Measurements from ENCODE around the gene FANCC. TPM values are rescaled to one million over a fixed set of nuclear protein-coding genes. Genes with fewer than 3 reads are reported as not detected.

Gene FANCC
- total RNA-seq, 1 experiment from 2014 or later: 19.4 TPM

DNA sequence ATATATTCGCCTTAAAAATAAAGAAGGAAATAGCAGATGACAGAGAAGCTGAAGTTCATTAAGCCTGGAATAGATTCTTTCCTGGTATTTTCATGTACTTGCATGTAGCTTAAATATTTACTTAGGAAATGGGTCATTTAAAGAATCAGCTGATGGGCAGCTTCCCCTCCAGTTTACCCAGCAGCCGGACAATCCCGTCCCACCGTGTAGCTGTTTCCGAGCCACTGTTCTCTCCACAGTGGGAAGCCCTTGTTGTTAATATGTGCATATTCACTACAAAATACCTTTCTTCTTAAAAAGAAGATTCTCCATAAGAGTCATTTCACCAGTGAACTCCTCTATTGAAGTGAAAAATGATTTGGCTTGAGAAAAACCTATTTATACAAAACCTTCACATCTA, 187.0 kb downstream of the FANCC start:
- intact Hi-C loops (cut with micrococcal nuclease): loop anchor here (2.0 to 10.0 kb wide), 2 partner anchors 348 to 576 kb away; partner anchors contain the start of gene PCAT7
- ChIA-PET POLR2A (no interaction called here), RAD21 (ENCODE audit: low non-redundant PET in 1 of 2, low total read pairs in 2 of 2, uncharacterized antibody in 2 of 2, unreplicated experiment in 2 of 2) (interaction anchor here (0.6 to 1.4 kb wide), 5 partner anchors 36 to 450 kb away, joined by 3 to 9 read pairs (median 5); no protein-coding TSS in a partner anchor), CTCF (interaction anchor here (1.0 to 8.1 kb wide), 10 partner anchors 12 to 1087 kb away, joined by 3 to 158 read pairs (median 6); partner anchors contain the start of gene PCAT7)
- Histone ChIP-seq H4K20me1 (ENCODE audit: insufficient read depth) (no peaks in the 10 kb centered on the region), H3K9me2 (ENCODE audit: insufficient read depth) (no peaks in the 10 kb centered on the region), H3K9me3 (ENCODE audit: control insufficient read depth in 1 of 2, insufficient read depth in 1 of 2, low read depth in 1 of 2, low read length in 2 of 2) (no peaks in the 10 kb centered on the region), H3K36me3 (ENCODE audit: control insufficient read depth in 1 of 2, insufficient read depth in 2 of 2, low read length in 2 of 2) (no peaks in the 10 kb centered on the region), H3K4me1 (ENCODE audit: control insufficient read depth in 1 of 2, insufficient read depth in 2 of 2, low read length in 2 of 2) (no peaks in the 10 kb centered on the region), H3K27ac (ENCODE audit: low read depth, low read length) (no peak overlapping the region), H3K4me2 (ENCODE audit: low read length) (no peak overlapping the region), H3K4me3 (replicated peaks in 1 of 2; ENCODE audit: low read depth in 1 of 2, low read length in 2 of 2) (no peak overlapping the region), H2AFZ (ENCODE audit: low read depth, low read length, poor library complexity, severe bottlenecking) (no peak overlapping the region), H3K27me3 (ENCODE audit: insufficient read depth, low read length) (no peaks in the 10 kb centered on the region), H3K79me2 (ENCODE audit: insufficient read depth, low read length) (no peaks in the 10 kb centered on the region), H3K9ac (ENCODE audit: low read length) (no peak overlapping the region)
- ATAC-seq (no peak), DNase-seq (ENCODE audit: low read depth, low spot score) (no peak)
- TF ChIP-seq, protein P1, sequence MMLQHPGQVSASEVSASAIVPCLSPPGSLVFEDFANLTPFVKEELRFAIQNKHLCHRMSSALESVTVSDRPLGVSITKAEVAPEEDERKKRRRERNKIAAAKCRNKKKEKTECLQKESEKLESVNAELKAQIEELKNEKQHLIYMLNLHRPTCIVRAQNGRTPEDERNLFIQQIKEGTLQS (IDR thresholded peaks at IDR 0.05): no peak
- no peak for TF ChIP-seq RAD21 (IDR thresholded peaks at IDR 0.05; ENCODE audit: low read depth)
- no peak for TF ChIP-seq YY1 (IDR thresholded peaks at IDR 0.05; ENCODE audit: extremely low read depth, insufficient replicate concordance, low read depth, low read length)
- TF ChIP-seq, protein P2, sequence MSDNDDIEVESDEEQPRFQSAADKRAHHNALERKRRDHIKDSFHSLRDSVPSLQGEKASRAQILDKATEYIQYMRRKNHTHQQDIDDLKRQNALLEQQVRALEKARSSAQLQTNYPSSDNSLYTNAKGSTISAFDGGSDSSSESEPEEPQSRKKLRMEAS (IDR thresholded peaks at IDR 0.05): no peak
- TF ChIP-seq ZNF274 (IDR thresholded peaks at IDR 0.05; ENCODE audit: low read depth, low read length): no peak
- no peak for TF ChIP-seq SP1 (IDR thresholded peaks at IDR 0.05; ENCODE audit: low read depth)
- no peak for TF ChIP-seq POLR2AphosphoS5 (IDR thresholded peaks at IDR 0.05; ENCODE audit: low read depth, low read length)
- BruUV-seq (replicated peaks): no TSS peak

DNA sequence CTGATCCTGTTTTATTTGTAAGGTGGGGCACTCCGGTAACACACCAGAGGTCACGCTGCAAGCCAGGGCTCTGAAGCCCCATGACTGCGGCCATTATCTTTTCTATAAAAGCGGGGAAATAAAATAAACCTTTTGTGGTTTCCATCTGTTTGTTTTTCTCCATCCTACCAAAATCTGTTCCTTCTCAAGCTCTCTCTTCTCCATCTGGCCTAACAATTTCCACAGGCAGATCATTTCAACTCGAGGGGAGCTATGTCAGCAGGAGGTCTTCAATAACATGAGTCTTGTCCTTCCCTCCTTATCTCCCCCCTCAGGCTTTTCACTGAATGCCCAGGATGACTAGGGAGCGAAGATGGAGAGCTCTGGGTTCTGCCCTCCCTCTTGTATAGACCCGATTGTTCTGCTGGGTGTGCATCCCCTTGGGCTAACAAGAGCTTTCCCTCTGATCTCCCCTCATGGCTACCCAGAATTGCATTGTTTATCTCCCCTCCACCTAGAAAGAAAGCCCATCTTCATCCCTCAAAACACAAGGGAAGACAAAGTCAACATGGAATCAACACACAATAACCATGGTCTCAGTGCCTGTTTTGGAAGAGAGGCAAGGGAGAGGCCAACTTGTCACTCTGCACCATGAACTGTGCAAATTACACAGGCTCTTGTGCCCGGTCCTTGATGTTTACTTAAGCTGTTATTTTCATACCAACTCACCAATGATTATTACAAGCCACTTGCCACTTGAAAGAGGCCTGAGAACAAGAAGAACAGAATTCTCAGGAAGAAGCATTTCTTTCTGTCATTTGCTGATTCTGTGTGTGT, 187.8 kb downstream of the FANCC start:
- Histone ChIP-seq H2AFZ (ENCODE audit: low read depth, low read length, poor library complexity, severe bottlenecking) (no peak overlapping the region), H3K9me3 (ENCODE audit: control insufficient read depth in 1 of 2, insufficient read depth in 1 of 2, low read depth in 1 of 2, low read length in 2 of 2) (no peaks in the 10 kb centered on the region), H3K4me2 (ENCODE audit: low read length) (no peak overlapping the region), H3K36me3 (ENCODE audit: control insufficient read depth in 1 of 2, insufficient read depth in 2 of 2, low read length in 2 of 2) (no peaks in the 10 kb centered on the region), H4K20me1 (ENCODE audit: insufficient read depth) (no peaks in the 10 kb centered on the region), H3K4me3 (replicated peaks in 1 of 2; ENCODE audit: low read depth in 1 of 2, low read length in 2 of 2) (no peak overlapping the region), H3K27me3 (ENCODE audit: insufficient read depth, low read length) (no peaks in the 10 kb centered on the region), H3K79me2 (ENCODE audit: insufficient read depth, low read length) (no peaks in the 10 kb centered on the region), H3K27ac (ENCODE audit: low read depth, low read length) (no peak overlapping the region), H3K9ac (ENCODE audit: low read length) (no peak overlapping the region), H3K9me2 (ENCODE audit: insufficient read depth) (no peaks in the 10 kb centered on the region), H3K4me1 (ENCODE audit: control insufficient read depth in 1 of 2, insufficient read depth in 2 of 2, low read length in 2 of 2) (no peaks in the 10 kb centered on the region)
- ChIA-PET CTCF (interaction anchor here (1.0 to 8.1 kb wide), 8 partner anchors 11 to 575 kb away, joined by 3 to 158 read pairs (median 14); partner anchors contain the start of gene PCAT7), RAD21 (ENCODE audit: low non-redundant PET in 1 of 2, low total read pairs in 2 of 2, uncharacterized antibody in 2 of 2, unreplicated experiment in 2 of 2) (interaction anchor here (1.3 kb wide), 2 partner anchors 448 kb away, joined by 3 to 5 read pairs; no protein-coding TSS in a partner anchor), POLR2A (no interaction called here)
- intact Hi-C loops (cut with micrococcal nuclease): loop anchor here (2.0 to 10.0 kb wide), 2 partner anchors 347 to 575 kb away; partner anchors contain the start of gene PCAT7
- ATAC-seq (no peak), DNase-seq (ENCODE audit: low read depth, low spot score) (no peak)
- no TSS peak for BruUV-seq (replicated peaks)
- TF ChIP-seq FOSL1 (IDR thresholded peaks at IDR 0.05; ENCODE audit: low read depth) (no peak), RAD21 (IDR thresholded peaks at IDR 0.05; ENCODE audit: low read depth) (no peak), SIN3A (IDR thresholded peaks at IDR 0.05; ENCODE audit: low read depth) (no peak), TCF7L2 (IDR thresholded peaks at IDR 0.05; ENCODE audit: borderline replicate concordance, extremely low read depth, insufficient read depth, insufficient read length) (no peak), CEBPB (IDR thresholded peaks at IDR 0.05; ENCODE audit: low read depth) (no peak), EZH2phosphoT487 (IDR thresholded peaks at IDR 0.05; ENCODE audit: borderline replicate concordance) (no peak), YY1 (IDR thresholded peaks at IDR 0.05; ENCODE audit: extremely low read depth, insufficient replicate concordance, low read depth, low read length) (no peak)
- TF ChIP-seq, protein P3, sequence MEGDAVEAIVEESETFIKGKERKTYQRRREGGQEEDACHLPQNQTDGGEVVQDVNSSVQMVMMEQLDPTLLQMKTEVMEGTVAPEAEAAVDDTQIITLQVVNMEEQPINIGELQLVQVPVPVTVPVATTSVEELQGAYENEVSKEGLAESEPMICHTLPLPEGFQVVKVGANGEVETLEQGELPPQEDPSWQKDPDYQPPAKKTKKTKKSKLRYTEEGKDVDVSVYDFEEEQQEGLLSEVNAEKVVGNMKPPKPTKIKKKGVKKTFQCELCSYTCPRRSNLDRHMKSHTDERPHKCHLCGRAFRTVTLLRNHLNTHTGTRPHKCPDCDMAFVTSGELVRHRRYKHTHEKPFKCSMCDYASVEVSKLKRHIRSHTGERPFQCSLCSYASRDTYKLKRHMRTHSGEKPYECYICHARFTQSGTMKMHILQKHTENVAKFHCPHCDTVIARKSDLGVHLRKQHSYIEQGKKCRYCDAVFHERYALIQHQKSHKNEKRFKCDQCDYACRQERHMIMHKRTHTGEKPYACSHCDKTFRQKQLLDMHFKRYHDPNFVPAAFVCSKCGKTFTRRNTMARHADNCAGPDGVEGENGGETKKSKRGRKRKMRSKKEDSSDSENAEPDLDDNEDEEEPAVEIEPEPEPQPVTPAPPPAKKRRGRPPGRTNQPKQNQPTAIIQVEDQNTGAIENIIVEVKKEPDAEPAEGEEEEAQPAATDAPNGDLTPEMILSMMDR (IDR thresholded peaks at IDR 0.05 in 2 of 3, conservative IDR thresholded peaks at IDR 0.05 in 1 of 3; ENCODE audit: borderline replicate concordance in 1 of 3, insufficient read depth in 1 of 3, low read depth in 2 of 3, low read length in 2 of 3): no peak
